Activated CD4-positive, alpha-beta memory T cell treated with anti-CD3 and anti-CD28 coated beads, Interleukin-2, amount 10 ng/mL, durations not matched to agents 7 days and 5 days (primary cell): Measurements from ENCODE around the gene C1orf159. TPM values are rescaled to one million over a fixed set of nuclear protein-coding genes. Genes with fewer than 3 reads are reported as not detected.
"Not testable (repeated sequence)": the region's sequence is repeated elsewhere in the genome, so short reads cannot be mapped to it uniquely, and the experiment has no call there.

ENCODE experiments used
- CTCF ChIA-PET: fragments of 350-600 bp; sonication (Branson Sonifier 250); formaldehyde crosslinking; loops from one replicate; lab custom pipeline; 2021; ENCODE audit warnings: antibody characterized with exemption, inconsistent platforms; lab: Charles Lee
- POLR2A ChIA-PET: fragments of 350-600 bp; sonication (Branson Sonifier 250); formaldehyde crosslinking; loops from one replicate; lab custom pipeline; 2021; ENCODE audit warnings: antibody characterized with exemption; lab: Charles Lee
- DNase-seq: peaks from one replicate; pipeline ENCODE4 v3.0.0-alpha.2; 2020
- H3K27ac Mint-ChIP-seq: one replicate; pipeline ENCODE4 v1.8.0; 2021; ENCODE audit warnings: mild to moderate bottlenecking, mixed read lengths
- H3K27me3 Mint-ChIP-seq: one replicate; pipeline ENCODE4 v1.8.0; 2021; ENCODE audit warnings: mixed read lengths
- H3K36me3 Mint-ChIP-seq: one replicate; pipeline ENCODE4 v1.8.0; 2021; ENCODE audit warnings: low read depth, mixed read lengths
- H3K4me1 Mint-ChIP-seq: one replicate; pipeline ENCODE4 v1.8.0; 2021; ENCODE audit warnings: mixed read lengths
- H3K4me3 Mint-ChIP-seq: one replicate; pipeline ENCODE4 v1.8.0; 2021; ENCODE audit warnings: mild to moderate bottlenecking, mixed read lengths
- H3K9me3 Mint-ChIP-seq: one replicate; pipeline ENCODE4 v1.8.0; 2021; ENCODE audit warnings: mixed read lengths
- total RNA-seq, 2 experiments: library from RNA; stranded (reverse); gene quantifications; one replicate each; pipeline ENCODE4 v1.2.3, GENCODE V29; 2021

Gene C1orf159
- total RNA-seq, 2 experiments from 2014 or later: 18.6 to 19.9 TPM

- peaks cover 58% of the 10 kb centered on the region for H3K36me3 Mint-ChIP-seq
- ChIA-PET POLR2A (no interaction called here), CTCF (interaction anchor here (0.9 kb wide), 1 partner anchor 38 kb away, joined by 3 read pairs; no protein-coding TSS in a partner anchor)
- DNase-seq: no peak
- no peaks in the 10 kb centered on the region for H3K27me3 Mint-ChIP-seq
- H3K27ac Mint-ChIP-seq: no peak overlapping the region
- H3K4me1 Mint-ChIP-seq: peaks cover 47% of the 10 kb centered on the region
- H3K9me3 Mint-ChIP-seq: peaks cover 40% of the 10 kb centered on the region
- no peak overlapping the region for H3K4me3 Mint-ChIP-seq
Observed at GRCh38 chr1:1101503-1101902, 14.4 kb downstream of the C1orf159 start.

- no peak for DNase-seq
- ChIA-PET POLR2A (interaction anchor here (0.8 kb wide), 1 partner anchor 12 kb away, joined by 3 read pairs; no protein-coding TSS in a partner anchor), CTCF (no interaction called here)
- peaks cover 38% of the 10 kb centered on the region for H3K9me3 Mint-ChIP-seq
- no peaks in the 10 kb centered on the region for H3K27me3 Mint-ChIP-seq
- no peak overlapping the region for H3K27ac Mint-ChIP-seq
- peaks cover 58% of the 10 kb centered on the region for H3K36me3 Mint-ChIP-seq
- H3K4me1 Mint-ChIP-seq: peaks cover 47% of the 10 kb centered on the region
- H3K4me3 Mint-ChIP-seq: no peak overlapping the region
Observed at GRCh38 chr1:1100296-1100695, 15.6 kb downstream of the C1orf159 start.

GRCh38 chr1:1099506-1100183 lies 16.2 kb downstream of the C1orf159 start:
- Mint-ChIP-seq H3K4me1 (peaks cover 44% of the 10 kb centered on the region), H3K9me3 (peaks cover 40% of the 10 kb centered on the region), H3K27me3 (no peaks in the 10 kb centered on the region), H3K4me3 (peak overlapping the region; percentile 4), H3K36me3 (peaks cover 55% of the 10 kb centered on the region), H3K27ac (peak overlapping the region; percentile 85)
- ChIA-PET CTCF (no interaction called here), POLR2A (interaction anchor here (0.8 kb wide), 1 partner anchor 11 kb away, joined by 3 read pairs; no protein-coding TSS in a partner anchor)
- DNase-seq: no peak

- peak overlapping the region; percentile 4 for H3K4me3 Mint-ChIP-seq
- DNase-seq: no peak
- no peaks in the 10 kb centered on the region for H3K27me3 Mint-ChIP-seq
- ChIA-PET POLR2A (no interaction called here), CTCF (no interaction called here)
- H3K36me3 Mint-ChIP-seq: peaks cover 48% of the 10 kb centered on the region
- peak overlapping the region; percentile 85 for H3K27ac Mint-ChIP-seq
- H3K9me3 Mint-ChIP-seq: peaks cover 40% of the 10 kb centered on the region
- peaks cover 36% of the 10 kb centered on the region for H3K4me1 Mint-ChIP-seq
Observed at GRCh38 chr1:1098681-1099421, 17.0 kb downstream of the C1orf159 start.

- POLR2A ChIA-PET, H3K27me3 Mint-ChIP-seq, H3K27ac Mint-ChIP-seq, DNase-seq, H3K4me3 Mint-ChIP-seq, CTCF ChIA-PET: not testable (repeated sequence)
- Mint-ChIP-seq H3K36me3 (peaks cover 37% of the 10 kb centered on the region), H3K9me3 (peaks cover 35% of the 10 kb centered on the region), H3K4me1 (peaks cover 24% of the 10 kb centered on the region)
Observed at GRCh38 chr1:1096136-1096535, 19.8 kb downstream of the C1orf159 start.

GRCh38 chr1:1094981-1095380 lies 20.9 kb downstream of the C1orf159 start:
- POLR2A ChIA-PET: no interaction called here
- H3K4me1 Mint-ChIP-seq: peaks cover 17% of the 10 kb centered on the region
- H3K9me3 Mint-ChIP-seq: peaks cover 28% of the 10 kb centered on the region
- H3K36me3 Mint-ChIP-seq: peaks cover 32% of the 10 kb centered on the region
- H3K4me3 Mint-ChIP-seq: no peak overlapping the region
- DNase-seq: no peak
- no peak overlapping the region for H3K27ac Mint-ChIP-seq
- H3K27me3 Mint-ChIP-seq: no peaks in the 10 kb centered on the region
- CTCF ChIA-PET: no interaction called here

GRCh38 chr1:1093610-1093943 lies 22.3 kb downstream of the C1orf159 start:
- H3K27ac Mint-ChIP-seq: no peak overlapping the region
- ChIA-PET CTCF (no interaction called here), POLR2A (no interaction called here)
- peaks cover 19% of the 10 kb centered on the region for H3K36me3 Mint-ChIP-seq
- DNase-seq: no peak
- no peaks in the 10 kb centered on the region for H3K27me3 Mint-ChIP-seq
- peaks cover 3% of the 10 kb centered on the region for H3K4me1 Mint-ChIP-seq
- no peak overlapping the region for H3K4me3 Mint-ChIP-seq
- H3K9me3 Mint-ChIP-seq: peaks cover 15% of the 10 kb centered on the region

- H3K4me1 Mint-ChIP-seq: no peaks in the 10 kb centered on the region
- H3K36me3 Mint-ChIP-seq: peaks cover 18% of the 10 kb centered on the region
- no peak for DNase-seq
- no peaks in the 10 kb centered on the region for H3K27me3 Mint-ChIP-seq
- peaks cover 14% of the 10 kb centered on the region for H3K9me3 Mint-ChIP-seq
- POLR2A ChIA-PET: interaction anchor here (0.6 to 0.7 kb wide), 2 partner anchors 44 to 61 kb away, joined by 3 to 4 read pairs; no protein-coding TSS in a partner anchor
- no peak overlapping the region for H3K4me3 Mint-ChIP-seq
- CTCF ChIA-PET: no interaction called here
- H3K27ac Mint-ChIP-seq: no peak overlapping the region
Observed at GRCh38 chr1:1092894-1093609, 22.8 kb downstream of the C1orf159 start.

- no peak for DNase-seq
- H3K27me3 Mint-ChIP-seq: no peaks in the 10 kb centered on the region
- peaks cover 13% of the 10 kb centered on the region for H3K36me3 Mint-ChIP-seq
- peaks cover 12% of the 10 kb centered on the region for H3K9me3 Mint-ChIP-seq
- H3K27ac Mint-ChIP-seq: no peak overlapping the region
- ChIA-PET CTCF (no interaction called here), POLR2A (interaction anchor here (0.7 kb wide), 1 partner anchor 45 kb away, joined by 4 read pairs; no protein-coding TSS in a partner anchor)
- no peak overlapping the region for H3K4me3 Mint-ChIP-seq
- H3K4me1 Mint-ChIP-seq: no peaks in the 10 kb centered on the region
Observed at GRCh38 chr1:1092149-1092855, 23.6 kb downstream of the C1orf159 start.

- Mint-ChIP-seq H3K27ac (no peak overlapping the region), H3K27me3 (no peaks in the 10 kb centered on the region), H3K4me1 (no peaks in the 10 kb centered on the region), H3K4me3 (no peak overlapping the region), H3K36me3 (peaks cover 12% of the 10 kb centered on the region), H3K9me3 (peaks cover 11% of the 10 kb centered on the region)
- CTCF ChIA-PET: no interaction called here
- DNase-seq: no peak
- POLR2A ChIA-PET: no interaction called here
Observed at GRCh38 chr1:1091344-1092148, 24.3 kb downstream of the C1orf159 start.

GRCh38 chr1:1090424-1091343 lies 25.2 kb downstream of the C1orf159 start:
- DNase-seq: no peak
- Mint-ChIP-seq H3K4me3 (no peak overlapping the region), H3K27me3 (no peaks in the 10 kb centered on the region), H3K9me3 (peaks cover 8% of the 10 kb centered on the region), H3K4me1 (no peaks in the 10 kb centered on the region), H3K27ac (no peak overlapping the region), H3K36me3 (peaks cover 9% of the 10 kb centered on the region)
- POLR2A ChIA-PET: no interaction called here
- CTCF ChIA-PET: no interaction called here
